ENCODE data around the gene CELSR1. TPM values are rescaled to one million over a fixed set of nuclear protein-coding genes. Genes with fewer than 3 reads are reported as not detected.

The CELSR1 gene
- total RNA-seq, 1 experiment from 2014 or later: 19.6 TPM

DNA sequence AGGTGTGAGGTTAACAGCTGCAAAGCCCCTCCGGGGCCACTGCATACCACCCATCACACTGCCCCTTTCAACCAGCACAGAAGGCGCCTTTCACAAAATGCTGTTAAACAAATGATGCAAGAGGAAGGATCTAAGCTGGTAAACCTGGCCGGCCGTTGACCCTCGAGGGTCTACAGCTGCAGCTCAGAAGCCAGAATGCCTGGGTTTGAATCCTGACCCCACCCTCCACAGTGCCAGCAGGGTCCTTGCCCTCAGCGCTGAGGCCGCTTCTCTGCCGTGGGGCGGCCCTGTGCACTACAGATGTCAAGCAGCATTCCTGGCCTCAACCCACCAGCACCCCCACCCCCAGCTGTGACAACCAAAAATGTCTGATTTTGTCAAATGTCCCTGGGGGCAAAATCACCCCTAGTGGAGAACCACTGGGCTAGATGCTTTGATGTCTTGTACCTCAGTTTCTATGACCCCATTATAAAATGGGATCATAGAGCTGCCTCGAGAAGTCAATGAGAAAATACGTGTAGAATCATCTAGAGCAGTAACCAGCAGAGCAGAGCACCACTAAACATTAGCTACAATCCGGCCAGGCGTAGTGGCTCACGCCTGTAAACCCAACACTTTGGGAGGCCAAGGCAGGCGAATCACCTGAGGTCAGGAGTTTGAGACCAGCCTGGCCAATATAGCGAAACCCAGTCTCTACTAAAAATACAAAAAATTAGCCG lies 77.9 kb downstream of the CELSR1 start:
- H2AFZ ChIP-seq (ENCODE audit: low read depth, low read length, poor library complexity, severe bottlenecking): no peak overlapping the region
- no peaks in the 10 kb centered on the region for H3K9me2 ChIP-seq (ENCODE audit: insufficient read depth)
- DNase-seq (ENCODE audit: low read depth, low spot score): no peak
- H3K4me2 ChIP-seq (ENCODE audit: low read length): no peak overlapping the region
- no peak for ATAC-seq
- H4K20me1 ChIP-seq (ENCODE audit: insufficient read depth): no peaks in the 10 kb centered on the region
- 0 out of 4 replicates have a peak, but pooled peaks cover 0 to 5% of the 10 kb centered on the region in 2 experiments for H3K36me3 ChIP-seq (ENCODE audit: control insufficient read depth in 1 of 2, insufficient read depth in 2 of 2, low read length in 2 of 2)
- ChIA-PET RAD21 (ENCODE audit: low non-redundant PET in 1 of 2, low total read pairs in 2 of 2, uncharacterized antibody in 2 of 2, unreplicated experiment in 2 of 2) (no interaction called here), CTCF (no interaction called here), POLR2A (no interaction called here)
- no TSS peak for BruUV-seq (replicated peaks)
- no peak overlapping the region for H3K9ac ChIP-seq (ENCODE audit: low read length)
- intact Hi-C loops (cut with micrococcal nuclease): loop anchor here (10.0 kb wide), 1 partner anchor 75 kb away; the partner anchor contains the start of gene CELSR1
- TF ChIP-seq ZFX (IDR thresholded peaks at IDR 0.05): no peak
- TF ChIP-seq EZH2phosphoT487 (IDR thresholded peaks at IDR 0.05; ENCODE audit: borderline replicate concordance): no peak
- no peak for TF ChIP-seq RAD21 (IDR thresholded peaks at IDR 0.05; ENCODE audit: low read depth)
- no peak for TF ChIP-seq YY1 (IDR thresholded peaks at IDR 0.05; ENCODE audit: extremely low read depth, insufficient replicate concordance, low read depth, low read length)
- TF ChIP-seq JUND (IDR thresholded peaks at IDR 0.05): no peak
- TF ChIP-seq SIN3A (IDR thresholded peaks at IDR 0.05; ENCODE audit: low read depth): no peak
- TF ChIP-seq ELF1 (IDR thresholded peaks at IDR 0.05; ENCODE audit: borderline replicate concordance, low read depth): no peak
- TF ChIP-seq EGR1 (IDR thresholded peaks at IDR 0.05; ENCODE audit: low read depth): no peak
- TF ChIP-seq FOSL1 (IDR thresholded peaks at IDR 0.05; ENCODE audit: low read depth): no peak
- TF ChIP-seq CEBPB (IDR thresholded peaks at IDR 0.05; ENCODE audit: low read depth): no peak
- no peak for TF ChIP-seq SP1 (IDR thresholded peaks at IDR 0.05; ENCODE audit: low read depth)
- TF ChIP-seq POLR2AphosphoS5 (IDR thresholded peaks at IDR 0.05; ENCODE audit: low read depth, low read length): no peak
- TF ChIP-seq, protein P1, sequence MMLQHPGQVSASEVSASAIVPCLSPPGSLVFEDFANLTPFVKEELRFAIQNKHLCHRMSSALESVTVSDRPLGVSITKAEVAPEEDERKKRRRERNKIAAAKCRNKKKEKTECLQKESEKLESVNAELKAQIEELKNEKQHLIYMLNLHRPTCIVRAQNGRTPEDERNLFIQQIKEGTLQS (IDR thresholded peaks at IDR 0.05): no peak
- TF ChIP-seq, protein P2, sequence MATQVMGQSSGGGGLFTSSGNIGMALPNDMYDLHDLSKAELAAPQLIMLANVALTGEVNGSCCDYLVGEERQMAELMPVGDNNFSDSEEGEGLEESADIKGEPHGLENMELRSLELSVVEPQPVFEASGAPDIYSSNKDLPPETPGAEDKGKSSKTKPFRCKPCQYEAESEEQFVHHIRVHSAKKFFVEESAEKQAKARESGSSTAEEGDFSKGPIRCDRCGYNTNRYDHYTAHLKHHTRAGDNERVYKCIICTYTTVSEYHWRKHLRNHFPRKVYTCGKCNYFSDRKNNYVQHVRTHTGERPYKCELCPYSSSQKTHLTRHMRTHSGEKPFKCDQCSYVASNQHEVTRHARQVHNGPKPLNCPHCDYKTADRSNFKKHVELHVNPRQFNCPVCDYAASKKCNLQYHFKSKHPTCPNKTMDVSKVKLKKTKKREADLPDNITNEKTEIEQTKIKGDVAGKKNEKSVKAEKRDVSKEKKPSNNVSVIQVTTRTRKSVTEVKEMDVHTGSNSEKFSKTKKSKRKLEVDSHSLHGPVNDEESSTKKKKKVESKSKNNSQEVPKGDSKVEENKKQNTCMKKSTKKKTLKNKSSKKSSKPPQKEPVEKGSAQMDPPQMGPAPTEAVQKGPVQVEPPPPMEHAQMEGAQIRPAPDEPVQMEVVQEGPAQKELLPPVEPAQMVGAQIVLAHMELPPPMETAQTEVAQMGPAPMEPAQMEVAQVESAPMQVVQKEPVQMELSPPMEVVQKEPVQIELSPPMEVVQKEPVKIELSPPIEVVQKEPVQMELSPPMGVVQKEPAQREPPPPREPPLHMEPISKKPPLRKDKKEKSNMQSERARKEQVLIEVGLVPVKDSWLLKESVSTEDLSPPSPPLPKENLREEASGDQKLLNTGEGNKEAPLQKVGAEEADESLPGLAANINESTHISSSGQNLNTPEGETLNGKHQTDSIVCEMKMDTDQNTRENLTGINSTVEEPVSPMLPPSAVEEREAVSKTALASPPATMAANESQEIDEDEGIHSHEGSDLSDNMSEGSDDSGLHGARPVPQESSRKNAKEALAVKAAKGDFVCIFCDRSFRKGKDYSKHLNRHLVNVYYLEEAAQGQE (IDR thresholded peaks at IDR 0.05; ENCODE audit: low read depth): no peak
- TF ChIP-seq TCF7L2 (IDR thresholded peaks at IDR 0.05; ENCODE audit: borderline replicate concordance, extremely low read depth, insufficient read depth, insufficient read length): no peak
- TF ChIP-seq ZNF274 (IDR thresholded peaks at IDR 0.05; ENCODE audit: low read depth, low read length): no peak
- TF ChIP-seq, protein P3, sequence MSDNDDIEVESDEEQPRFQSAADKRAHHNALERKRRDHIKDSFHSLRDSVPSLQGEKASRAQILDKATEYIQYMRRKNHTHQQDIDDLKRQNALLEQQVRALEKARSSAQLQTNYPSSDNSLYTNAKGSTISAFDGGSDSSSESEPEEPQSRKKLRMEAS (IDR thresholded peaks at IDR 0.05): no peak
- TF ChIP-seq, protein P4, sequence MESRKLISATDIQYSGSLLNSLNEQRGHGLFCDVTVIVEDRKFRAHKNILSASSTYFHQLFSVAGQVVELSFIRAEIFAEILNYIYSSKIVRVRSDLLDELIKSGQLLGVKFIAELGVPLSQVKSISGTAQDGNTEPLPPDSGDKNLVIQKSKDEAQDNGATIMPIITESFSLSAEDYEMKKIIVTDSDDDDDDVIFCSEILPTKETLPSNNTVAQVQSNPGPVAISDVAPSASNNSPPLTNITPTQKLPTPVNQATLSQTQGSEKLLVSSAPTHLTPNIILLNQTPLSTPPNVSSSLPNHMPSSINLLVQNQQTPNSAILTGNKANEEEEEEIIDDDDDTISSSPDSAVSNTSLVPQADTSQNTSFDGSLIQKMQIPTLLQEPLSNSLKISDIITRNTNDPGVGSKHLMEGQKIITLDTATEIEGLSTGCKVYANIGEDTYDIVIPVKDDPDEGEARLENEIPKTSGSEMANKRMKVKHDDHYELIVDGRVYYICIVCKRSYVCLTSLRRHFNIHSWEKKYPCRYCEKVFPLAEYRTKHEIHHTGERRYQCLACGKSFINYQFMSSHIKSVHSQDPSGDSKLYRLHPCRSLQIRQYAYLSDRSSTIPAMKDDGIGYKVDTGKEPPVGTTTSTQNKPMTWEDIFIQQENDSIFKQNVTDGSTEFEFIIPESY (IDR thresholded peaks at IDR 0.05; ENCODE audit: extremely low read depth, insufficient replicate concordance, low read length): no peak
- TF ChIP-seq POLR2A (IDR thresholded peaks at IDR 0.05; ENCODE audit: borderline replicate concordance, extremely low read depth, insufficient read depth, insufficient read length): no peak
- peaks cover 35 to 81% of the 10 kb centered on the region in 2 experiments for H3K4me1 ChIP-seq (ENCODE audit: control insufficient read depth in 1 of 2, insufficient read depth in 2 of 2, low read length in 2 of 2)
- H3K4me3 ChIP-seq (replicated peaks in 1 of 2; ENCODE audit: low read depth in 1 of 2, low read length in 2 of 2): no peak overlapping the region
- H3K79me2 ChIP-seq (ENCODE audit: insufficient read depth, low read length): no peaks in the 10 kb centered on the region
- no peak overlapping the region for H3K27ac ChIP-seq (ENCODE audit: low read depth, low read length)
- no peaks in the 10 kb centered on the region for H3K27me3 ChIP-seq (ENCODE audit: insufficient read depth, low read length)
- H3K9me3 ChIP-seq (ENCODE audit: control insufficient read depth in 1 of 2, insufficient read depth in 1 of 2, low read depth in 1 of 2, low read length in 2 of 2): no peaks in the 10 kb centered on the region
